COLO668 (cell line): Measurements from ENCODE around the gene MTRF1.

Source experiments
- DNase-seq: peaks from one replicate; lab custom pipeline; 2025; ENCODE audit not compliant: unreplicated experiment; lab: John Stamatoyannopoulos, UW

MTRF1 gene

GRCh38 chr13:41263261-41263971, at the start of gene MTRF1:
Gene MTRF1, minus strand, starts transcription at chr13:41263576. Its CDS starts 2,669 bp downstream, at chr13:41260907.
- peak; percentile 93 for DNase-seq

GRCh38 chr13:41313117-41313516, 49.7 kb upstream of the MTRF1 start:
- DNase-seq = no peak

- peak; percentile 61 for DNase-seq
Measured at GRCh38 chr13:41312176-41312500, 48.8 kb upstream of the MTRF1 start.

- DNase-seq = peak; percentile 85
Measured at GRCh38 chr13:41311406-41312175, 48.2 kb upstream of the MTRF1 start.

GRCh38 chr13:41310963-41311405, 47.6 kb upstream of the MTRF1 start, which contains the start of gene NAA16:
Gene NAA16, plus strand, starts transcription at chr13:41311267. Its CDS starts 262 bp downstream, at chr13:41311529.
- DNase-seq = peak; percentile 97

GRCh38 chr13:41307884-41308640, 44.7 kb upstream of the MTRF1 start:
- DNase-seq = no peak

- DNase-seq = no peak
Measured at GRCh38 chr13:41306271-41307145, 43.1 kb upstream of the MTRF1 start.

- DNase-seq = no peak
Measured at GRCh38 chr13:41304551-41304950, 41.2 kb upstream of the MTRF1 start.

- DNase-seq = no peak
Measured at GRCh38 chr13:41302743-41303142, 39.4 kb upstream of the MTRF1 start.

GRCh38 chr13:41299316-41300094, 36.1 kb upstream of the MTRF1 start:
- DNase-seq = no peak

GRCh38 chr13:41296879-41297646, 33.7 kb upstream of the MTRF1 start:
- no peak for DNase-seq

GRCh38 chr13:41295973-41296372, 32.6 kb upstream of the MTRF1 start:
- DNase-seq = no peak

GRCh38 chr13:41294914-41295313, 31.5 kb upstream of the MTRF1 start:
- no peak for DNase-seq

GRCh38 chr13:41293272-41293671, 29.9 kb upstream of the MTRF1 start:
- no peak for DNase-seq

- DNase-seq = no peak
Measured at GRCh38 chr13:41291246-41291645, 27.9 kb upstream of the MTRF1 start.

GRCh38 chr13:41289463-41289881, 26.1 kb upstream of the MTRF1 start:
- DNase-seq = no peak

GRCh38 chr13:41286370-41286769, 23.0 kb upstream of the MTRF1 start:
- DNase-seq = no peak

GRCh38 chr13:41284512-41285288, 21.3 kb upstream of the MTRF1 start:
- DNase-seq = no peak
